Stimulated activated CD8-positive, alpha-beta memory T cell treated with anti-CD3 and anti-CD28 coated beads, Interleukin-4, amount 100 ng/mL, for 24 hours (primary cell): ENCODE data around the gene COL15A1.
"Not testable (repeated sequence)": the region's sequence is repeated elsewhere in the genome, so short reads cannot be mapped to it uniquely, and the experiment has no call there.

Experiments
- DNase-seq: peaks from one replicate; pipeline ENCODE4 v3.0.0-alpha.2; 2020; ENCODE audit warnings: low read depth

COL15A1 gene

DNA sequence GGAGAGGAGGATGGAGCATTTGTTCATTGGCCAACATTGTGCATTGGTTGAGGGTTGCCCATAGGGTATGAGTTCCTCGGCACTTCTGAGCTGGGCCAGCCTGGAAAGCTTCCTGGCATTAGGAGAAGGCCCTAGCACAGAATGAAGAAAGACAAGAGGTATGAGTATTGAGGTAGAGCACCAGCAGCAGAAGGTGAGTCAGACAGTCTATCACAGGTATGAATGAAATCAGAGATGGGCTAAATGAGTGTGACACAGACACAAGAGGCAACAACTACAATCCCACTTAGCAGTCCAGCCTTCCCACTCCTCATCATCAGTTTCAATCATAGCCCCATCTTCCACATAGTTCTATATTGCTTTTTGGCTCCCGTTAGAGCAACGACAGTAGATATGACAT lies 135.8 kb downstream of the COL15A1 start:
- no peak for DNase-seq

DNA sequence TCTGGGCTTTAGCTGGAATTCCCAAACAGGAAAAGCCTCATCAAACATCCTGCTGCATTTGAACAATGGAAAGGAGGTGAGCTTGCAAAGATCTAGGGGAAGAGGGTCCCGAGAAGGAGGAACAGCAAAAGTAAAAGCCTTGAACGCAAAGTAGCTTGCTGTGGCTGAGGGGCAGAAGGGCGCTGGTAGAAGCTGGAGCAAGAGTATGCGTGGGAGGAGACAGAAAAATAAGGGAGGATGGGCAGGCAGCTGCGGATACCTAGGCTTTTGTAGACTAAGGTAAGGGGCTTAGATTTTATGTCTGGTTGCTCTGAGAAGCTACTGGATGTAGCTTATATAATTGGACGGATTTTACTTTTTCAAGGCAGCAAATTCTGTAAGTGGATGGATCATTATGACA lies 139.3 kb downstream of the COL15A1 start:
- no peak for DNase-seq

DNA sequence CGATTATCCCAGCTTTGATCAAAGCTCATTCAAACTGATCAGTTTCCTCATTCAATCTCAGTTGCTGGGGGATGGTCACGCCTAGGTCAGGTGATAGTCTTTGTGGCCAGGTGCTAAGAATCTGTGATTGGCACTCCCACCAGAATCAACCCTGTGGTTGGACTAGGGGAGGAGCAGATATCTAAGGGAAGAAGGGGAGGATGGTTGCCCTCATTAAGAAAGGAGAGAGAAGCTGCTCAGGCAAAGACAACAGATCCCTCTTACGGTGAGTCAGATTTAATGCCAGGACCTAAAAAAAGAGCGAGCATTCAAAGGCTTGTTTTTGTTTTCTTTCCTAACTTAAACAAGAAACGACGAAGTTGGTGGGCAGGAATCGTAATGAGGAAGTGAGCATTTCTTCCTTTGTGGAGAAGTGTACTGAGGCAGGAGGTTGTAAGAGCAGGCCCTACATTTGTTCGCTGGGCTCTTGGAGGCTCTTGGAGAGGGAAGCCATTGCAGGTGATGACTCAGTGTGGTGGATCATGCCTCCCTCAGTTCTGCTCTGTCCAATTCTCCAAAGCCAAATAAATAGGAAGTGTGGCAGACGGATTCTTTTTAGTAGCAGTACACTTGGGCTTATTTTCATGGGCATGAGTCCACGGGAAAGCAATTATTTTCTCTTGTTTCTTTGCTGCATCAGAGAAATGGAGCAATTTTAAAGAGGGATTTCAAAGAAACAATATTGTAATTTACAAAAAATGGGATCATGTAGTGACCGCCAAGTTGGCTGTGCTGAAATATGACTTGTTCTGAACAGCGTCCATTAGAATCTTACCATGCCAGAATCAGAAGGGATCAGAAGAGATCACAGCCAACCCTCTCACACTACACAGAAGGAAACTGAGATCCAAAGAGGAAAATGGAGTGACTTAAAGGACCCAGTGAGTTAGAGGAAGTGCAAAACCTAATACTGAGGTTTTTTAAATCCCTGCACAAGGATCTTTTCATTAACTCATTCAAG lies 142.5 kb downstream of the COL15A1 start:
- no peak for DNase-seq

DNA sequence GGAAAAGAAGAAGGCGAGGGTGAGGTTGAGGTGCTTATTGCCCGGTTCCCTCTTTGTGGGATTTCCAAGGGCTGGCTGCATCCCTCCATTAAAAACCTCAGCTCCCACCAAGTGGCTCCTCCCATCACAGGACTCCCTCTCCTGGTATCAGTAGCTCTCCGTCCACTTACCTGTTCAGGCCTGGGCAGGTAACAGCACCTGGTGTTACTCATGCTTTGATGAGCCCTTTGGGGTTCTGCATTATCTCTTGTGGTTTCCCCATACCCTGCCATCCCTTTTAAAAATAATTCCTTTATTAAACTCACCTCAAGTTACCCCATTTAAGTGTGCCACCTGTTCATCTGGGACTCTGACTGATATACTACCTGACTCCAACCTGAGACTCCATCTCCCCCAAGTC lies 143.8 kb downstream of the COL15A1 start:
- DNase-seq = no peak

DNA sequence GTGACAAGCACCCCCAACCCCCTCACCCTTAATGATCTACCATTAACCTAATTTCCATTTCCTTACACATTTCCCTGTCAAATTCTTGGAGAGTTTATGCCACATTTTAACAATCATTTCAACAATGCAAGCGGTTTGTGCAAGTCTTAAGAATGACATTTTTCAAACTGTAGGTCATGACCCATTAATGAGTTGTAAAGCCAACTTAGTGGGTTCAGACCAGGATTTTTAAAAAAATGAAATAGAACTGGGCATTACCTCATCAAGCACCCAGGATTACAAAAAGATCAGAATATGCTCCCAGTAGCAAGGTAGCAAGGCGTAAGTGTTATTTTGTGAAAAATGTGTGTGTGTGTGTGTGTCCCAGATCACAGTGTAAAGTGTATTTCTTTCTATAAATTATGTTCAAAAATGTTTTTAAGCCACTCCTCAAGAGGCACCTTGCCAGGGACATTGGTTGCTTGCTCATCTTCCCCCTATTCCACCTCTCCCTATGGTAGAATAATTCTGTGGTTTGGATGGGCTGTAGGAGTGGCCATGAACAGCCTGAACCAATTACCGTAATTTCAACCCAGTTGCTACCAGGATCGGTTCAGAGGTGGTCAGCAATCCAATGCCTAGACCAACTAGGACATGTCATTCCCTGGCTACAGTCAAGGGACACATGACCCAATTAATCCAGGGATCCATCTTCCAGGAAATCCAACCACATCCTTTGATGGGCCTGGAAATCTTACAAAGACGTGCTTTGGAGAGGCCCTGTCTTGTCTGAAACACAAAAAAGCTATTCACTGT lies 146.8 kb downstream of the COL15A1 start:
- DNase-seq = no peak

DNA sequence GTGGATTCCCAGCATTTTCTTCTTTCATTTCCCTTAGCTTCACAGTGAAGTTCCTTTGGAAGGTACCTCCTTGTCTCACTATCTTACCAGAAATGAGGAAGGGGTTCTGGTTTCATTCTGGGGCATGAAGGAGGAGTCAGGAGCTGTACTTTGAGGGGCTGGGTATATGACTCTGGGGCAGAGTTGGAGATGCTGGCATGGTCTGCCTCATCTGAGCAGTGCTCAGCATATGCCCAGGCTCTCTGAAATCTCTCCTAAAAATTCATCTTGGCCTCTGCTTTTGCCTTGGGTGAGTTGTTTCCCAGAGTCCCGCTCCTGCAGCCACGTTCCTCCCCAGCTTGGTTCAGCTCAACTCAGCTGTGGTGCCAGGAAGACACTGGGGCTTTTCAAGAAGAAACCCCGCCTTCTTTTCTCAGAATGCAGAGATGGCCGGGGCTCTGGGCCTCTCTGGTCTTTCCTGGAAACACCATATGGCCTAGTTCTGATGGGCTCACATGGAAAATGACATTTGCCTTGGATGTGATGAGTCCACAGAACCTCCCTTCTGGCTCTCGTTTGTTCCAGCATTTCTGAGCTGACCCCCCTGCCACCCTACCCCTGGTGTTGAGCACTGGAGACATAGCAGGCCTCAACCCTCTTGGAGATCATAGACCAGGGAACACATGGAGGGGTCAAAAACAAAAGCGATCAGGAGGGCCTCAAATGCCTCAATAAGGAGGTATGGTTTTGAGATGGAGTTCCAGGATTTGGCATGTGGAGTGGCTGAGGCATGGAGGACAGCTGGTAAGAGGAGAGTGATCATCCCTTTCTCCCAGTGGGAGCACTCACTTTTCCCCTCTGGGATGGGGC lies 149.2 kb downstream of the COL15A1 start:
- peak; percentile 26 for DNase-seq

DNA sequence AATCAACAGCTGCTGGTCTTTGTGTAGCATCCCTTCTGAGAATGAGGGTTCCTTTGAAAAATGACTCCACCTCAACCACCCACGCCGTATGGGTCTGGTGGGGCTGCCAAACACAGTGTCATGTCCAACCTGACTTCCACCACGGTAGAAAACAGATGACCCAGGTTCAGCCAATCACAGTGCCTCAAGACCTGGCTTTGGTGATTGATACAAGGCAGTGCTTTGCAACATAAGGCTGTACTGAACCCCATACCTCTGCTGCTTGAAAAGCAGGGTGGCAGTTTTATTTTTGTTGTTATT lies 149.7 kb downstream of the COL15A1 start:
- peak; percentile 12 for DNase-seq

DNA sequence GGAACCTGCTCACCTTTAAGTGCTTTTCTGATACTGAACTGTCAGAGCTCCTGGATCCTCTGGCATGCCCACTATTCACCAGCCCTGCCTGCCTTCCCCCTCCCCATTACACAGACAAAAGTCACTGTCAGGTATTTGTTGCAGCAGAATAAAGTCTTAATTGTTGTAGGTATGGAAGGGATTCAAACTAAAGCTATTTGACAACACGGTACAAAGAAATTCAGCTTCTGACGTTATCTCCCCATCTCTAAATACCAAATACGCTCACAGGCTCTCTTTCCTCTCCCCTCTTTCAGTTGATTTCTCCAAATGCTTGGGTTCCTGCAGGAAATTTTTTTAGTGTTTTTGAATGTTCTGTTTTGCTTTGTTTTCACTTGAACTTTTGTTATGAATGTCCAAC lies 151.9 kb downstream of the COL15A1 start:
- DNase-seq = no peak

DNA sequence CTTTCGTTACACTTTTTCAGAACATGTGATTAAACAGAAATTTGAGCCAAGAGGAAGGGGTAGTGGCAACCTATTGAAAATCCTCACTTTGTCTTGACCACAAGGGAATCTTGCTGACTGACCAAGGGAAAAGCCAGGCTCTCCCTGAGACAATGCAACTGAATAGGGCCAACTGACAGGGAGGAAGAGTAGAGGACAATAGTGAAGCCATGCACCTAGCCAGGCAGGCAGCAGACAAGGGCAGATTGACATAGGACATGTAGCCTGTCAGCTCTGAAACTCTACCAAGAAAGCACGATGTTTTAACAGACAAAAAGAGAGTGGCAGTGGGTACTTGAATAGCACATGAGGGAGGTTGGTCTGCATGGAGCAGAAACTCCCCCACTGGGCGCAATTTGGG lies 152.7 kb downstream of the COL15A1 start:
- DNase-seq = no peak

DNA sequence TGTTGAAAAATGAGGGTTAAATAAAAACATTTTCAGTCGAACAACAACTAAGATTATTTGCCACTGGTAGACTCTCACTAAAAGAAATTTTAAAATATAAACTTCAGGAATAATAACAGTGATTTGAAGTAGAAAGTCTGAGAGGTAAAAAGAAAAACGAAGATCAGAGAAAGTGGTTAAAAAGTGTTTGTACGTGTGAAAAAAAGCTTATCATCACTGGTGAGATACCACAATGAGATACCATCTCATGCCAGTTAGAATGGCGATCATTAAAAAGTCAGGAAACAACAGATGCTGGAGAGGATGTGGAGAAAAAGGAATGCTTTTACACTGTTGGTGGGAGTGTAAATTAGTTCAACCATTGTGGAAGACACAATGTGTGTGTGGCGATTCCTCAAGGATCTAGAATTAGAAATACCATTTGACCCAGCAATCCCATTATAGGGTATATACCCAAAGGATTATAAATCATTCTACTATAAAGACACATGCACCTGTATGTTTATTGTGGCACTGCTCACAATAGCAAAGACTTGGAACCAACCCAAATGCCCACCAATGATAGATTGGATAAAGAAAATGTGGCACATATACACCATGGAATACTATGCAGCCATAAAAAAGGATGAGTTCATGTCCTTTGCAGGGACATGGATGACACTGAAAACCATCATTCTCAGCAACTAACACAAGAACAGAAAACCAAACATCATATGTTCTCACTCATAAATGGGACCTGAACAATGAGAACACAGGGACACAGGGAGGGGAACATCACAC lies 156.3 kb downstream of the COL15A1 start:
- not testable (repeated sequence) for DNase-seq

DNA sequence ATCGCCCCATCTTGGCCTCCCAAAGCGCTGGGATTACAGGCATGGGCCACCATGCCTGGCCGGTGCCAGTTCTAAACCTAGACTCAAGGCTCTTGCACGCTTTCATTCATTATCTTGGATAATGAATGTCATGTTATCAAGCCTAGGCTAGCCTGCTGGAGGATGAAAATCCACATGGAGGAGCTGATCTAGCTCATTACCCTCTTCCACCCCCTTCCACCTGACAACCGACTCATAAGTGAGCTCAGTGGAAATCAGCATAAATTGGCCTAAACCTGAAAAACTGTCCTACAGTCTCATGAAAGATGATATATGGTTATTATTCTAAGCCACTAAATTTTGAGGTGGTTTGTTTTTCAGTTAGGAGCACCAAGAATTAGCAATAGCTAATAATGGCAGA lies 157.6 kb downstream of the COL15A1 start:
- no peak for DNase-seq

DNA sequence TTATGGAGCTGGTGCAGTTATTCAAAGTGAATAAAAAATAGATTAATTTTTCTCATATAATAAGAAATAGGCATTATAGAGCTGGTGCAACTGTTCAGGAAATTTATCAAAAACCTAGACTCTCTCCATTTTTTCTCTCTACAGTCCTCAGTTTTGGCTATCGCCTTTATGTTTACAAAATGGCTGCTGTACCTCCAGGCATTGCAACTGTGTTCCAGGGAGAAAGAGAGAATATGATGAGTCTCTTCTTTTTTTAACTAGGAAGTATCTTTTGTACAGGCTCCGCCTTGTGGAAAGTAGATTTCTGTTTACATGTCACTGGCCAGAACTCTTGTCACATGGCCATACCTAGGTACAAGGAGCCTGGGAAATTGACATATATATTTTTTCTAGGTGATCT lies 158.1 kb downstream of the COL15A1 start:
- no peak for DNase-seq

DNA sequence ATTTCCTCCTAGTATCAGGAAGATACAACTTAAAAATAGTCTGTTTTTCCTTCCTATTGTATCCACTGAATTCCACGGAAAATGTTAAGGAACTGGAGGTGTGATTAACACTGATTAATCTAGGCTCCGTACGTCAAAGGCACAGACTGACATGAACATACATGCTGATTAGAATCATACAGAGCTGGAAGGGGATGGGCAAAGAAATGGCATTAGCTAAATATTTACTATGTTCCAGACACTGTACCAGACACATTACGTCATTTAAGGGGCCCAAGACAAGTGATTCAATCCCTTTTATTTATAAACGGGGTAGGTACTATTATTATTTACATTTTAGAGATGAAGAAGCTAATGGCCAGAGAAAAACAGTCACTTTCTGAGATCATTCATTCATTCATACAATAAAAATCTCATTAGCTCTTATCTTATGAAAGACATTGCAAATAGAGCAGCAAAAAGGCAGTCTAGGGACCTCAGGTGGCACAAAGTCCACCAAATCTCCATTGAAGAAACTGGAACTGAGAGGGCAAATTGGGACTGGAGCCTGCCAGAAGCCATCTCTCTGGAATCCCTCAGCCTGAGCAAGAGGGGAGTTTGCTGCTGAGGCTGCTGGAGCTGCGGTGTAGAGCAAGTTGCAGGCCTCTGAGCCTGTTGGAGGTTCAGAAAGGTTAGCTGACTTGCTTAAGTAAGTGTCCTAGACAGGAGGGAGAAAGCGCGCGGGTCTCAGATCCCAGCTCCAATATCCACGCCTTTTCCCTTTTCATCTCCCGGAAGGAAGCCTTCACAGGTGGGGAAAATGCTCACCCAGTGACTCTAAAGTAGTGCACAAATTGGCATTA lies 159.6 kb downstream of the COL15A1 start:
- no peak for DNase-seq

DNA sequence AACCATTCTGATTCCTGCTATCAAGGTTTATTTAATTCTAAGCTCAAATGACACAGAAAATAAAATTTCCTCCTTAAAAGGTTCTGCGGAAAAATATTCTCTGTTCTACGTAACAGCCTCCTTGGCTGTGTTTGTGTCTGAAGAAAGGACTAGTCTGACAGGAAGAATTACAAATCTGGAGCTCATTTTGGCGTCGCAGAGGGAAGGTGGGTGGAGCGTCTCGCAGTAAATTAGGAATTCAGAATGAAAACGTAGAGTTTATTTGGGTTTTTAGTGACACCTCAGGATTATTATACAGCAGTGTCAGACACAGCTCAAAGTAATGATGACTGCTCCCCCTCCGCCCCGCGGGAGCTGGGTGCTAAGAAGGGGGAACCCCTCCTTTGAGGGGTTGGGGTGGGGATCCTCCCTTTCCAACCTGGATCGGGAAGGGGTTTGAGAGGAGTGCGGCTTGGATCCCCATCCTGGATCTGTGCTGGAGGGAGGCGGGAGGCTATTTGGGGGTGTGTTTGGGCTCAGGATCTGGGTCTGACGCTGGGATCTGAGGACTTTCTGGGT lies 160.3 kb downstream of the COL15A1 start:
- no peak for DNase-seq

DNA sequence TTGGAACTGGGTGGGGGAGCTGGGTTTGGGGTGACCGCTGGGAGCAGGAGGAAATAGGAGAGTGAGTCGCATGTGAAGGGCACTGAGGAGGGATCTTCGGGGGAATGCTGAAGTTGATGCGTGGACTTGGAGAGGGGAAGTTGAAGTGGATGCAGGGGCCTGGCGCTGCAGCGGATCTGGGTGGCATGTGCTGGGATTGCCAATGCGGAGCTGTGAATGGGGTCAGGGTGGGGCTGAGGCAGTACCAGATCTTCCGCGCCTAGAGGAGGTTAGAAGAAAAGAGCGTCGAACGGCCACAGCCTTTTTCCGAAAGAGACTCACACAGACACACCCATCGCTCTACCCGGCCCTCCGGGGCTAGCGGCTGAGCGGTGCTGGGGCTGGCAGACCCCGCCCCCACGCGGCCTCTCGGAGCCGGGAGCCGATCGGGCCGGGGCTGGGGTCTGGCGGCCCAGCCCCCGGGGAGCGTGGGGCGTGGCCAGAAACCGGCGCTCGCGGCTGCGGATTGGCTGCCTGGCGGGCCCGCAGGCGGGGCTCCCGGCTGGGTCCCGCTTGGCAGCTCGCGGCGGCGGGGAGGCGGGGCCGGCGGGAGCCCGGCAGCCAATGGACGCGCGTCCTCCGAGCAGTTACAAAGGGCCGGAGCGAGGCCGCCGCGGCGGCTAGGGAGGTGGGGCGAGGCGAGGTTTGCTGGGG lies 160.9 kb downstream of the COL15A1 start, which contains the start of gene TGFBR1:
TSS of gene TGFBR1 (plus strand) at position 655 of the 693 bp plus-strand sequence. CDS start 93 bp downstream, outside the sequence.
- peak; percentile 89 for DNase-seq

DNA sequence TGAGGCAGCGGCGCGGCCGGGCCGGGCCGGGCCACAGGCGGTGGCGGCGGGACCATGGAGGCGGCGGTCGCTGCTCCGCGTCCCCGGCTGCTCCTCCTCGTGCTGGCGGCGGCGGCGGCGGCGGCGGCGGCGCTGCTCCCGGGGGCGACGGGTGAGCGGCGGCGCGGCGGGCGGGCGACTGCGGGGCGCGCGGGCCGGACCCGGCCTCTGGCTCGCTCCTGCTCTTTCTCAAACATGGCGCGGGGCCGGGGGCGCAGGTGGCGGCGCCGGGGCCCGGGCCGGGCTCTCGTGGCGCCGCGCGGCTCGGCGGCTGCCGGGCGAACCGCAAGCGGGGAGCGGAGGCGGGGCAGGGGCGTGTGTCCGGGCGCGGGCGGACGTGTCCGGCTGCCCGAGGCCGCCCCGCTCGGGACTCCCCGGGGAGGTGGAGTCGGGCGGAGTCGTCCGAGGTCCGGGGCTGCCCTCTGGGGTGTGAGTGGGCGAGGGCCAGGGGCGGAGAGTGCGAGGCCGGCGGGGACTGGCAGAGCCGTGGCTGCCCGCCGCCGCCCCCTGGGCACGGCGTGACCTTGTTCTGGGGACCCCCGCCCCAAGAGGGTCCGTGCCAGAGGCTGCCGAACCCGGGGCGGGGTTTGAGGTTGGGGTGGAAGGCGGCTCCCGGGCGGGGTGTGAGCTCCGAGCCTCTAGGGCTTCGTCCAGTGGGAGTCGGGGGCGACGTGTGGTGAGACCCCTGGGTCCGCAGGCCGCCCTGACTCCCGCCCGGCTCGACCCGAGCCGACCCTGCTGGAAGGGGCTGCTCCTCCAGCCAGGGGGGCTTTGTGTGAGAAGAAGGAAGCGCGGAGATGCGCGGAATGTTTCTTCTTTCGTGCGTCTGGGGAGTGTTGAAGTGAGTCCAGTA lies 161.7 kb downstream of the COL15A1 start:
- peak; percentile 18 for DNase-seq

DNA sequence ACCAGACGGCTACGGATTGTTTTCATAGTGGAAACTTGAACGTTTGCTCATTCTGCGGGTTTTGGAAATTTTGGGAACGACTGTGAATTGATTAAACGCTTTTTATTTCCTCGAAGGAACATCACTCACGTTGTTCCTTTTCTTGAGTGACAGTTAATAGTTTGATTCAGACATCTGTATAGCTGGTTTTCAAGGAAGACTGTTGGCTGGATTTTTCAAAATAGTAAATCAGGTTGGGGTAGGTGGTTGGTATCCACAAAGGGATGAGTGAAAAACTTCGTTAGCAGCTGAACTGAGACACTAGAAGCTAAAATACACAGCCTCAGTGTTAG lies 162.3 kb downstream of the COL15A1 start:
- DNase-seq = no peak

DNA sequence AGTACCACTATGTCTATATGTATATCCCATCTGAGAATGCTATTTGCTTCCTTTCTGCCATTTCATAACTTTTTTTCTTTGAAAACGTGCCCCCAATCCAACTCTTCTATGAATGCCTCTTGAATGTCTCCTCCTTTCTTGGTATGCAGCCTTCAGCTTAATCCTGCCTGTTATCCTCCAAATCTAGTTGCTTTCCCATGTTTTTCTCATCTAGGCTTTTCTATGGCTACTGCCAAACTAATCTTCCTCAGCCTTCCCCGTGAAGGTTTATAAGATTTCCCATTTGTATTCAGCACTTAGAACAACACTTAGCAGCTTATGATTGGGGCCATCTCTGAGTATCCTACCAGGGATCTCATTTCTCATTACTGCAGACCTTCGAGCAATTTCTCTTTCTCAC lies 163.7 kb downstream of the COL15A1 start:
- DNase-seq = no peak

DNA sequence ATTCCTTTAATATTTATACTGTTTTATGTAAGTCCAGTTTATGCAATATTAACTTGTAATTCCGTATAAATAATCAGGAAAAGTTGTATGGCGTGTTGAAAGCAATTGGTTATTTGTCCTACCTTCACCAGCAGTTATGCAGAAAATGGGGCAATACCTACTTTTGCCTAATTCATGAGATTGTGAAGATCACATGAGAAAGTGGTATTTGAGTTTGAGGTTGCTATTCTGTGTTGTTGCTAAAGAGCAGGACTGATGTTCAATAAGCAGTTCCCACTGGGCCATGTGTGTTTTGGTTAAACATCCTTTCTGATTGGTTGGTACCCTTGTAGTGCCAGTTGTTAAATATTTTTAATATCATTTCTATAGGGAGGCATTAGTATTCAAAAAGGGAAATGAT lies 164.4 kb downstream of the COL15A1 start:
- DNase-seq = no peak
